GM12875 (cell line): ENCODE results near the gene DYNC1LI1.

Experiments used
- H3K4me3 ChIP-seq: one replicate; pipeline ENCODE4 v1.5.1; 2011; ENCODE audit warnings: low read depth, low read length, control low read depth
- TF ChIP-seq, protein P1 (sequence below): IDR thresholded peaks from 2 replicates; pipeline ENCODE4 v1.5.1; 2011; ENCODE audit warnings: low read depth, mild to moderate bottlenecking, control low read depth, inconsistent platforms, low read length, moderate library complexity, borderline replicate concordance; ENCODE audit not compliant: insufficient read depth

Gene DYNC1LI1

DNA sequence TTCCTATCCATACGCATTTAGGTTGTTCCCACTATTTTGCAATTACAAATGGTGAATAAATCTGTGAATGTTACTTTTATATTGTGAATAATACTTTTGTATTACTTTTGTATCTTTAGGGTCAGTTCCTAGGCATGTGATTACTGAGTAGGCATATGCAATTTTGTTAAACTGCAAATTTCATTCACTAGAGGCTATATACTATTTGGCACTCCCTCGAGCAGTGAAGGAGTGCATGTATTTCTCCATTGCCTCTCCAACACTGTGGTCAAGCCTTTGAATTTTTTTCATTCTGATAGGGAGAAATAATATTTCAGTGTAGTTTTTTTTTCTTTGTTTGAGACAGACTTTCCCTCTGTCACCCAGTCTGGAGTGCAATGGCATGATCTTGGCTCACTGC, 59.7 kb downstream of the DYNC1LI1 start:
- no peak overlapping the region for H3K4me3 ChIP-seq
- TF ChIP-seq, protein P1, sequence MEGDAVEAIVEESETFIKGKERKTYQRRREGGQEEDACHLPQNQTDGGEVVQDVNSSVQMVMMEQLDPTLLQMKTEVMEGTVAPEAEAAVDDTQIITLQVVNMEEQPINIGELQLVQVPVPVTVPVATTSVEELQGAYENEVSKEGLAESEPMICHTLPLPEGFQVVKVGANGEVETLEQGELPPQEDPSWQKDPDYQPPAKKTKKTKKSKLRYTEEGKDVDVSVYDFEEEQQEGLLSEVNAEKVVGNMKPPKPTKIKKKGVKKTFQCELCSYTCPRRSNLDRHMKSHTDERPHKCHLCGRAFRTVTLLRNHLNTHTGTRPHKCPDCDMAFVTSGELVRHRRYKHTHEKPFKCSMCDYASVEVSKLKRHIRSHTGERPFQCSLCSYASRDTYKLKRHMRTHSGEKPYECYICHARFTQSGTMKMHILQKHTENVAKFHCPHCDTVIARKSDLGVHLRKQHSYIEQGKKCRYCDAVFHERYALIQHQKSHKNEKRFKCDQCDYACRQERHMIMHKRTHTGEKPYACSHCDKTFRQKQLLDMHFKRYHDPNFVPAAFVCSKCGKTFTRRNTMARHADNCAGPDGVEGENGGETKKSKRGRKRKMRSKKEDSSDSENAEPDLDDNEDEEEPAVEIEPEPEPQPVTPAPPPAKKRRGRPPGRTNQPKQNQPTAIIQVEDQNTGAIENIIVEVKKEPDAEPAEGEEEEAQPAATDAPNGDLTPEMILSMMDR: no peak

DNA sequence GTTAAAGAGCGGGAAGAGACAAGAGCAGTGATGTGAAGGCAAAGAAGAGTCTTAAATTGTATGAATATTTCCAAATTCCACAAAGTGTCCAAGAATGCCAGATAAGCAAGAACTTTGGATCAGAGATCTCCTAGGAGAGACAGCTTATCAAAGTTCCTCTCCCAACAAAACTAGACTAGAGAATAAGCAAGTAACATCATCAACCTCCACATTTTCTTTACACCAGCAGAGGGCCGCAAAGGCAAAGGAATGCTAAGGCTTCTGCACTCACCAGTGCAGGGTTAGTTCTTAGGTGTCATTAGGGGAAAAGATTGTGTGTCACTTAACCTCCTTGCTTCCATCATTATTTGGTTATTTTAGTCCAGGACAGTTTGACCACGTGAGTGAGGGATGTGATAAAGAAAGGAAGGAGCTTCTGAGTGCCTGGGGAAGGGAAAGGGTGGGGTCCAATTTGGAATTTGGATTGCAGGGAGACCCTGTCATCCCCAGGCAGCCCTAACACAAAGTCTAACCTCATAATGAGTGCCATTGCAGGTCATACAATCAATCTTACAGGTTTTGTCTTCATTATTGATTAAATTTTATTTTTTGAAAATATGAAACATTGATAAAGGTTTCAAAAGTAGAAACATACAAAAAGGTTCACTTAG, 60.5 kb downstream of the DYNC1LI1 start:
- TF ChIP-seq, protein P1: peak; percentile 58
- H3K4me3 ChIP-seq: no peak overlapping the region

DNA sequence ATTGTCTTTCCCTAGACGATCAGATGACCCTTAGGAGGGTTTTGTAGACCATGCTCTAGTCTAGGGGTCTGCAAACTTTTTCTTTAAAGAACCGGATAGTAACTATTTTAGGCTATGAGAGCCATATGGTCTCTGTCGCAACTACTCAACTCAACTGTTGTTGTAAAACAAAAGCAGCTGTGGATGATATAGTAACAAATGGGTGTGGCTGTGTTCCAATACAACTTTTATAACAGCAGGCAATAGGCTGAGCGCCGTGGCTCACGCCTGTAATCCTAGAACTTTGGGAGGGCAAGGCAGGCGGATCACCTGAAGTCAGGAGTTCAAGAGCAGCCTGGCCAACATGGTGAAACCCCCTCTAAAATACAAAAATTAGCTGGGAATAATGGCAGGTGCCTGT, 61.9 kb downstream of the DYNC1LI1 start:
- TF ChIP-seq, protein P1: no peak
- no peak overlapping the region for H3K4me3 ChIP-seq

DNA sequence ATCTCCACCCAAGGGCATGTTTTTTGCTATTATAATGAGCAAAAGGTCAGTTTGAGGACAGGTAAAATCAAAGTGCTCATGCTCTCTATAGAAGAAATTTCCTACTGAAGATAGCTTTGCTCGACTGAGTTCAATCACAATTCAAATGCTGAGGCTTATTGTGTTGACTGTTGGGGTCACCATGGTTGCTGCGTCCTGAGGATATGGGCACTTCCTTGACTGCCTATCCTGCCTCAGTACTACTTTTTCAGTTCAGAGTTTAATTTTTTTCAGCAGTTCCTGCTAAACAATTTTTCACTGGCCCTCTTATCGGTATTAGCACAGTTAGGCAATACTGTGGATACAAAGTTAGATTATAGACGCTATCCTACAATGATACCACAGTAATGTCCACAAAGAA, 64.2 kb downstream of the DYNC1LI1 start:
- no peak overlapping the region for H3K4me3 ChIP-seq
- TF ChIP-seq, protein P1: no peak

DNA sequence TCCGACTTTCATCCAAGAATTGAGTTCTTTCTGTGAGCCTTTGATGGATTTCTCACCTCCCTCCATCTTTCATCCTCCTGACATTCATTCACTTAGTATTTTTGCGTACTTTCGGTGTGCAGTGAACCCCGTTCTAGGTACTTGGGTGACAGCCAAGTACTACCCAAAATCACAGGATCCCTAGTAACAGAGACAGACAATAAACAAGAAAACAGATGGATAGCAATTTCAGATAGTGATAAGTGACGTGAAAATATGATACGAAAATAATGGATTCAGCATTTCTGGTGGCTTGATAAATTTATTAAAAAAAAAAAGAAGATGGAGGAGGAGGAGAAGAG, 67.7 kb downstream of the DYNC1LI1 start:
- H3K4me3 ChIP-seq: peak overlapping the region; percentile 89
- TF ChIP-seq, protein P1: no peak

DNA sequence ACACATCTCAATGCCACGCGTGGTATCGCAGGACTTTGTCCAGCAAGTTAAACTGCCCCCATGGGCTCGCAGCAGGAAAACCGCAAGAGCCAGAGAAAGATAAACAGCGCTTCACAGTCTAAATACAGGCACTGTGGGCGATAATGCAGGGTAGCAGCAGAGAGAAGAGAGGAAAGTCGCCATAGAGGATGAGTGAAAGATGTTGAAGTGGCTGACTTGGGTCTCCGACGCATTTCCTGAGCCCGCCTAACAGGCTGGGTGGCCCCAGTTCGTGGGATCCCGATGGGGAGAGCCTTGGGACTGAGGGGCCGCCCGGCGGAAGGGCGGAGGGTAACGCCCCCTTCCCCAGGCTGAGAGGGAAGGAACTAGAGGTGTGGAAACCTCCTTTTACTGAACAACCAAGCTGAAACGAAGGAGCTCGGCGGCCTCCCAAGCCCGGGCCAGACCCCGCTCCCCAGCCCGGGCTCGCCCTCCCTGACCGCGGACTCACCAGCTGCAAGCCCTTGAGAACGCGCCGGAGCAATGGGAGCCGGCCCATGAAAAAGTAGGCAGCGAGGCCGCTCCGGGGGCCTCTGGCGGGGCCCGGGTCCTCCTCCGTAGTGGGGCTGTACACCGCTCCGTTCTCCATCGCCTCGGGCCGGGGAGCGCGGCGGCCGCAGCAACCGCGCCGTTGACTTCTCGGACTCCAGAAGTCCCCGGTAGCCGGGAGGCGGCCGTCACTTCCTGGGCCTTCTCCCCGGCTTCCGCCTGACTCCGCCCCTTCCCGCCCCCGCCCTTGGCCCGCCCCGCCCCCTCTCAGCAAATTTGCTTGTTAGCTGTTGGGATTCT, 68.3 kb downstream of the DYNC1LI1 start, which contains the start of gene CMTM6:
CMTM6 (minus strand) TSS at position 735 of the 828 bp plus-strand sequence; CDS start at position 628, 107 bp downstream.
- H3K4me3 ChIP-seq: peak within 1 kb of the TSS; percentile 89
- TF ChIP-seq, protein P1: no peak

DNA sequence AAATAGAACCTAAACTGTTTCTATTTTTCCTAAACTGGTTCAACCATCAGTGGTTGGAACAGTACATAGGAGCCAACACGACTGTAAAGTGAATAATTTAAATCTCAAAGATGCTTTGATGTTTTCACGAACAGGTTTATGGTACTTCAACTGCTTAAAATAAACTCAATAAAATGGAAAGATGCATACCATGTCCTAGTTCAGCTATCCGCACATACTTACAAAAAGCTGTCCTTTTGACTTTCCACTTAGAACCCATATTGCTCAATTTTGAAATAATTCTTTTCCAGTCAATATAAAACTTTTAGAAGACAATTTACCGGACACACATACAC, 68.9 kb downstream of the DYNC1LI1 start:
- TF ChIP-seq, protein P1: no peak
- peak overlapping the region; percentile 89 for H3K4me3 ChIP-seq
